Memory B cell (primary cell): ENCODE results near the gene KLHL26.

Experiments used
- ATAC-seq: fragments of 150-1000 bp; cut with Tn5 transposase; 2 replicates; pipeline ENCODE4 v1.10.0; 2021; ENCODE audit warnings: low read depth, mild to moderate bottlenecking, moderate library complexity
- DNase-seq, 2 donors: peaks; one replicate each; pipeline ENCODE4 v3.0.0; 2022; ENCODE audit warnings: low spot score in 2 of 2
- H3K27ac Mint-ChIP-seq: one replicate; pipeline ENCODE4 v1.8.0; 2022; ENCODE audit warnings: mild to moderate bottlenecking, moderate library complexity, mixed read lengths
- H3K27me3 Mint-ChIP-seq: one replicate; pipeline ENCODE4 v1.8.0; 2022; ENCODE audit warnings: mixed read lengths
- H3K36me3 Mint-ChIP-seq: one replicate; pipeline ENCODE4 v1.8.0; 2022; ENCODE audit warnings: mild to moderate bottlenecking, mixed read lengths
- H3K4me1 Mint-ChIP-seq: one replicate; pipeline ENCODE4 v1.8.0; 2022; ENCODE audit warnings: mixed read lengths
- H3K4me3 Mint-ChIP-seq: one replicate; pipeline ENCODE4 v1.8.0; 2022; ENCODE audit warnings: mild to moderate bottlenecking, moderate library complexity, mixed read lengths
- H3K9me3 Mint-ChIP-seq: one replicate; pipeline ENCODE4 v1.8.0; 2022; ENCODE audit warnings: mixed read lengths

Gene KLHL26

DNA sequence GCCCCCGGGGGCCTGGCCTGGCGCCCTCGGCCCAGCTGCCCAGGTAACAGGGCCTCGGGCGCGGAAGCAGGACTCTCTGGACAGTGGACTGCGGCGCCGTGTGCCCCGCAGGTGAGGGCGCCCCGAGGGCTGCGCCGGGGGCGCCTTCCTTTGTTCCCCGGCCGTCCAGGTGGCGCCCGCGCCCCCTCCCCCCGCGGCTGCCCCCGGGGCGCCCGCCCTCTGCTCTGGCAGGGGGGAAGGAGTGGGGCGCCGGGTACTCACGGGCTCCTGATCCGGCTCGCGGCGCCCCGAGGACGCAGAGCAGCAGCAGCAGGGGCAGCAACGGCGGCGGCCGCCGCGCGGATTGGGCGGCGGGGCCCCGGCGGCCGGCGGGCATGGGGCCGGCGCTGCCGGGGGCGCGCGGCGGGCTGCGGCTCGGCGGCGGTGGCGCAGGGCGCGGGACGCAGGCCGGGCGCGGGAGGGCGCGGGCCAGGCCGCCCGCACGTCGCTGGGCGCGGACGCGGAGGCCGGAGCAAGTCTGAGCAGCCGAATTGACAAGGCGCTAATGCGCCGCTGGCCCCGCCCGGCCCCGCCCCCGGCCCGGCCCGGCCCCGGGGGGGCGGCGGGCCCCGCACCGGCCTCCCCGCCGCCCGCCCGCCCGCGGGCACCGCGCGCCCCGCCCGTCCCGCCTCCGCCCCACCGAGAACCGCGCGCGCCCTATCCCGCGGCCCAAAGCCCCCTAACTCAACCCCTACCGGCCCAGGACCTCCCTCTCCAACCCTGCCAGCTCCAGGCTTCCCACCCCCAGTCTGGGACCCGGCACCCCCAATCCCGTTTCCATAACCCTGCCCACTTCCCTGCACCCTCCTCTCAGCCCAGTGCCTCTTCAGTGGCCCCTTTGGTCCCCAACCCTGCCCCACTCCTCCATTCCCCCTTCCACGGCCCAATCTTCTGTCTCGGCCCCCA is 30.3 kb upstream of the KLHL26 start, which contains the start of gene CRLF1:
Gene CRLF1, minus strand, starts transcription at position 519 of the 945 bp plus-strand sequence. Its CDS starts 143 bp downstream, at position 376.
- Mint-ChIP-seq H3K27me3 (peaks cover 33% of the 10 kb centered on the region), H3K36me3 (no peaks in the 10 kb centered on the region), H3K4me3 (peak within 1 kb of the TSS; percentile 77), H3K4me1 (peaks cover 15% of the 10 kb centered on the region), H3K9me3 (no peaks in the 10 kb centered on the region), H3K27ac (no peak within 1 kb of the TSS)
- DNase-seq, result no peak
- ATAC-seq, result peak; percentile 10

GRCh38 chr19:18607226-18608101 is 29.4 kb upstream of the KLHL26 start:
- Mint-ChIP-seq H3K36me3 (no peaks in the 10 kb centered on the region), H3K9me3 (no peaks in the 10 kb centered on the region), H3K4me3 (peak overlapping the region; percentile 77), H3K4me1 (peaks cover 21% of the 10 kb centered on the region), H3K27ac (no peak overlapping the region), H3K27me3 (peaks cover 30% of the 10 kb centered on the region)
- no peak for ATAC-seq
- DNase-seq, result no peak

DNA sequence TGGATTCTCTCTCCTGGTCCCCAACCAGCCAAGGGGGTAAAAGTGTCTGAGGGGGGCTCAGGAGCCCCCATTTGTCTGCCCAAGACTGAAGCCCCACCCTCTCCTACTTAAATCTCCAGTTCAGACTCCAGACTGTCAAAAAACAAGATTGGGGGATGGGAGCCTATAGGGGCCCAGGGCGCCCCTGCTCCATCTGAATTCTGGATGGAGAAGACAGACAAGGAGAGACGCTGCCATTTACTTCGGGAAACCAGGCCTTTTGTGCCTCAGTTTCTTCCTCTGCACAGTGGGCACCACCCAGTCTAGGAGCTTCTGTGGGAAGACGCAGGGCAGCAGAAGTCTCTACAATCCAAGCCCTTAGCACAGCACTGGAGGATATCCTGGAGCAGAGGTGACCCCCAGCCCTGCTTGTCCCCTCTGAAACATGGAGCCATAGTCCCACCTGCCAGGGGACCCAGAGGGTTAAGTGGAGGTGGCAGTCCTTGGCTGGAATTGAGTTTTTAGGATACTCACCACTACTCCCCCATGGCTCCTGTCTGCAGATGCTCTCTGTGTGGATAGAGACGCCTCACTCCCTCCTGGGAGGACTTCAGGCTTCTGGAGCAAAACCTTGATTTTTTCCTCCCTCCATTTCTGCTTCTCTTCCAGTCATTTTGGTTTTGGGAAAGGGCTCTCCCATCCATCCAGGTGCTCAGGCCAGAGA is 28.6 kb upstream of the KLHL26 start:
- Mint-ChIP-seq H3K36me3 (no peaks in the 10 kb centered on the region), H3K4me1 (peaks cover 20% of the 10 kb centered on the region), H3K4me3 (no peak overlapping the region), H3K9me3 (no peaks in the 10 kb centered on the region), H3K27me3 (peaks cover 29% of the 10 kb centered on the region), H3K27ac (no peak overlapping the region)
- DNase-seq (no peak), ATAC-seq (no peak)

GRCh38 chr19:18608805-18609716 is 27.8 kb upstream of the KLHL26 start:
- Mint-ChIP-seq H3K9me3 (no peaks in the 10 kb centered on the region), H3K27me3 (peaks cover 33% of the 10 kb centered on the region), H3K27ac (no peak overlapping the region), H3K4me3 (no peak overlapping the region), H3K36me3 (no peaks in the 10 kb centered on the region), H3K4me1 (peaks cover 25% of the 10 kb centered on the region)
- ATAC-seq, result no peak
- DNase-seq, result no peak

GRCh38 chr19:18609717-18610051 is 27.1 kb upstream of the KLHL26 start:
- DNase-seq (no peak), ATAC-seq (no peak)
- Mint-ChIP-seq H3K27me3 (peaks cover 39% of the 10 kb centered on the region), H3K36me3 (no peaks in the 10 kb centered on the region), H3K9me3 (no peaks in the 10 kb centered on the region), H3K27ac (no peak overlapping the region), H3K4me1 (peaks cover 25% of the 10 kb centered on the region), H3K4me3 (no peak overlapping the region)

DNA sequence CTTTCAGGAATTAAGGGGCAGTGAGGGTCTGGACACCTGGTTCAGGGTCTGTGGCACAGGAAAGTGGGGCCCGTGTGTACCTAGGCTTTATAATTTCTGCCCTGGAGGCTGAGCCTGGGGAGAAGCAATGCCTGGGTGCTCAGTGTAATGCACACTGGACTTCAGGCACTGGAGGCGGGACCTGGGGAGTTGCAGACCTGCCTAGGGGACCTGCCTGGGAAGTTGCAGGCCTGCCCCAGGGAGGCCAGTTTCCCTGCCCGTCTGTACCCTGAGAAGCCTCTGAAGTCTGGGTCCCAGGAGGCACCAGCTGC is 26.6 kb upstream of the KLHL26 start:
- no peaks in the 10 kb centered on the region for H3K9me3 Mint-ChIP-seq
- H3K27me3 Mint-ChIP-seq, result peaks cover 42% of the 10 kb centered on the region
- no peaks in the 10 kb centered on the region for H3K36me3 Mint-ChIP-seq
- H3K27ac Mint-ChIP-seq, result no peak overlapping the region
- DNase-seq (no peak), ATAC-seq (no peak)
- H3K4me1 Mint-ChIP-seq, result peaks cover 25% of the 10 kb centered on the region
- no peak overlapping the region for H3K4me3 Mint-ChIP-seq

DNA sequence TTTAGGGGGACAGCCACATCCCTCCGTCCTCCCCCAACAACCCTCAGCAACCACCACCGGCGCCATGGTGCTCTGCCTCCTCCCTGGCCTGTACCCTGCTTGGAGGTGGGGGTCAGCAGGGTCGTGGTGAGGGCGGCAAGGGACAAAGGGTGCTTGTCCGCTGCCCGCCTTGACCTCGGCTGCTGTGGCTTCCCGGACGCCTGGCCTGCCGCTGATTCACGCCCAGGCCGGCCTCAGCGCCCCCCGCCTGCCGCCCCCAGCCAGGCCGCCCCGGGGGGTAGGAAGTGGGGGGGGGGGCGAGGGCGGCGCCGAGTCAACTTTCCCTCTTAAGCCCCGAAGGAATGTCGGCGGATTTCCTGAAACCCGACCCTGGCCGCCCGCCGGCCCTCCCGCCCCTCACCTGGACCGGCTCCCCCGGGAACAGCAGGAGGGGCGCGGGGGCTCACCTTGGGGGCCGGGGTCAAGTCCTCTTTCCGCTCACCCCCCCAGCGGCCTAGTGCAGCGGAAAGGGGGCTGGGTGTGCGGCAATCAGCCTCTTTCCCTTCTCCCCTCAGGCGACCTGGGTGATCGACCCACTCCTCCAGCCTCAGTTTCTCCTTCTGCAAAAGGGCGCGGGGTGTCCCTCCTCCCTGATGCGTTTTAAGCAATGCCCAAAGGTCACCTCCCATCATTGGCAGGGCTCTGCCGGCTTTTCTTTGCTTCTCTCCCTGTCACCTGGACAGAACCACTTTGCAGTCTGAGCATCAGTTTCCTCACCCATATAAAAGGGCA is 26.1 kb upstream of the KLHL26 start:
- H3K27me3 Mint-ChIP-seq, result peaks cover 41% of the 10 kb centered on the region
- no peak overlapping the region for H3K27ac Mint-ChIP-seq
- DNase-seq (no peak), ATAC-seq (no peak)
- no peak overlapping the region for H3K4me3 Mint-ChIP-seq
- peaks cover 22% of the 10 kb centered on the region for H3K4me1 Mint-ChIP-seq
- no peaks in the 10 kb centered on the region for H3K36me3 Mint-ChIP-seq
- H3K9me3 Mint-ChIP-seq, result no peaks in the 10 kb centered on the region

DNA sequence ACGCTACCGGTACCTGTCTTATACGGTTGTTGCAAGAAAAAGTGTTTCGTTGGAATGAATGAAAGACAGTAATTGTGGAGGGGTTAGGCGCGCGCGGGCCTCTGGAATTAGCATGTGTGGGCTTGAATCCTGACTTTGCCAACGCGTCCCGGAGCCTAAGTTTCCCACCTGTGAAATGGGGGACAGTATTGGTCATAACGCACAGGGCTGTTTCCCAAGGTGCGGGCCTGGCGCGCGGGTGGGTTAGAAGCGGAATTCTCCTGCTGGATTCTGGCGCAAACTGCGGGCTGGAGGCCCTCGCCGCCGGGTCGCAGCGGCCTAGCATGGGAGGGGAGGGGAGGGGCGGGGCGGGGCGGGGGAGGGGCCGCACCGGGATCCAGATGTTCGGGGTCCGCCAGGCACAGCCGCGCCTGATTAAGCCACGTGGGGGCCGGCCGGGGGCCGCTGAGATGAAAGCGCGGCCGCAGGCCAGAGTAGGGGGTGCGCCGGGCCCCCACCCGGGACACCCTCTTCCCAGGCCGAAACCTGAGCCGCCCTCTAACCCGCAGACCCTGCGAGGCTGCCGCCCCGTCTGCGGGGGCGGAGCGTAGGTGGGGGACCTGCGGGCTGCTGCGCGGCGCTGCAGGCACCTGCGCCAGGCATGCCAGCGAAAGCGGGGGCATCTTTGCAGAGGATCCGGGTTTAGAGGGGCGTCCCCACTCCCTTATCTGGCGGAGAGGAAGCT is 25.3 kb upstream of the KLHL26 start:
- peaks cover 22% of the 10 kb centered on the region for H3K4me1 Mint-ChIP-seq
- peak; percentile 51 for ATAC-seq

GRCh38 chr19:18612051-18612771 is 24.6 kb upstream of the KLHL26 start:
- Mint-ChIP-seq H3K36me3 (no peaks in the 10 kb centered on the region), H3K27me3 (peaks cover 37% of the 10 kb centered on the region), H3K4me1 (peaks cover 22% of the 10 kb centered on the region), H3K9me3 (no peaks in the 10 kb centered on the region), H3K27ac (peak overlapping the region; percentile 47), H3K4me3 (peak overlapping the region; percentile 82)
- ATAC-seq (peak; percentile 13), DNase-seq (no peak)

More for the DNA sequence above, 25.3 kb upstream of the KLHL26 start:
- H3K4me3 Mint-ChIP-seq, result peak overlapping the region; percentile 82
- no peak for DNase-seq
- H3K27ac Mint-ChIP-seq, result no peak overlapping the region
- H3K27me3 Mint-ChIP-seq, result peaks cover 41% of the 10 kb centered on the region
- no peaks in the 10 kb centered on the region for H3K9me3 Mint-ChIP-seq
- no peaks in the 10 kb centered on the region for H3K36me3 Mint-ChIP-seq

- no peaks in the 10 kb centered on the region for H3K36me3 Mint-ChIP-seq
- peaks cover 22% of the 10 kb centered on the region for H3K4me1 Mint-ChIP-seq
- peak within 1 kb of the TSS; percentile 82 for H3K4me3 Mint-ChIP-seq
- ATAC-seq (peak; percentile 55), DNase-seq (no peak)
- H3K27ac Mint-ChIP-seq, result peak within 1 kb of the TSS; percentile 47
- H3K9me3 Mint-ChIP-seq, result no peaks in the 10 kb centered on the region
- H3K27me3 Mint-ChIP-seq, result peaks cover 42% of the 10 kb centered on the region
Measured at GRCh38 chr19:18612772-18613588, 23.8 kb upstream of the KLHL26 start, which contains the start of gene TMEM59L. Gene TMEM59L (plus strand): TSS chr19:18612870. CDS start chr19:18612959, 89 bp downstream.
